Measurements from ENCODE around the gene MINDY4.

The MINDY4 gene

DNA sequence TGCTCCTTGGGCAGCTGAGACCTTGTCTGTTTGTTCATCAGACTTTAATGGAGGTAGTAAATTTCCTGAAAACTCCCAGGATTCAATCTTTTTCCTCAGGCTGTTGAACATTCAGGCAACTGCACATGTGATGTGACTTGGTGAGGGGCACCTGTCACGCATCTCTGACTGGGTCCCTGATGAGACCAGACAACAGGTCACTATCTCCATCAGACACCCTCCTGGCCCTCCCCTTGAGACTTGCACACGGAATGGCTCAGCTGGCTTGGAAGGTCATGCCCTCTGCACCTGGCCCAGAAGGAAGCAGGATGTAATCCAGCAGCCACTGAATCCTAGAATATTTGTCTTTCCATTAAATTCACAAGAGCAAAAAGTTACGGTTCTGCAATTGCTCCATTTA, 156.3 kb downstream of the MINDY4 start:
- no peak for DNase-seq (ENCODE audit: low read depth in 2 of 2, low spot score in 1 of 2)

DNA sequence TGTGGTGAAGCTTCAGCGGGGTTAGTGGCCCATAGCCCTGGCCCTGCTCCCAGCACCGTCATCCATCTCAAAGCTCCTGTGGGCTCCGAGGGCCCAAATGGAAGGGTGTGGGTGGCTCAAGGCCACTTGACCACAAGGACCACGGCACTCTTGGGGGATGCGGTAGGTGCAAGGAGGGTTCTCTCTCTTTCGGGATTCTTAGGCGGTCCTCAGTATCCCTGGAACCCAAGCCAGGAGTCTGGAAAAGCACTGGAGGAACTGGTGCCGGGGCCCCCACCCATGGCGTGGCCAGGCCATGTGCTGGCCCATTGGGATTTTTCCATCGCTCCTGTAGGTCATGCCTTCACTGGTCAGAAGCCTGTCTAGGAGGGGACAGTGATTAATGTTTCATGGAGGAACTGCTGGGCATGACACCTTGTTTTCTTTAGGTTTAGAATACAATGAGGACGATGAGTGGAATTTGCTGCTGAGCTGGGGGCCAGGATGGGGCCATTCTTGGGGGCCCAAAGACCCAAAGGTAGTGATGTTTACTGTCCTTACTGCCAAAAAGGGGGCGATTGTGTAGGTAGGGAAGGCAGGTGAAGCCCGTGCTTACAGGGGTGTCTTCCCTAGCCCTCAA, 157.1 kb downstream of the MINDY4 start:
- DNase-seq (ENCODE audit: low read depth in 2 of 2, low spot score in 1 of 2): no peak

DNA sequence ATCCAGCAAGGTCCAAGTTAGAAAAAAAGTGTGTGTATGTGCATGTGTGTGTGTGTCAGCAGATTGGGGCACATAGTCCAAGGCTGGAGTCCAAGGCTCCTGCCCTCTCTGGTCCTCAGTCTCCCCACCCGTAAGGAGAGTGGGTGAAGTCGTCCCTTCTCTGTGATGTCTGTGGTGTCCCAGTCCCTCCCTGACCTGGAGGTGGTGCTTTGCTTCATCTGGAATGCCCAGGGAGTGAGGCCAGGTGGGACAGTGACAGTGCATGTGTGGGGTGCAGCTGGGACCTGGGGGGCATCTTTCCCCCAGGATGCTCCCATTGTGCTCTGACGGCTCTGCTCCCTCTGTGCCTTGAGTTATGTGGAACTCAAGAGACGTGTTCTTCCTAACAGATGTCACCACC, 158.5 kb downstream of the MINDY4 start:
- no peak for DNase-seq (ENCODE audit: low read depth in 2 of 2, low spot score in 1 of 2)

DNA sequence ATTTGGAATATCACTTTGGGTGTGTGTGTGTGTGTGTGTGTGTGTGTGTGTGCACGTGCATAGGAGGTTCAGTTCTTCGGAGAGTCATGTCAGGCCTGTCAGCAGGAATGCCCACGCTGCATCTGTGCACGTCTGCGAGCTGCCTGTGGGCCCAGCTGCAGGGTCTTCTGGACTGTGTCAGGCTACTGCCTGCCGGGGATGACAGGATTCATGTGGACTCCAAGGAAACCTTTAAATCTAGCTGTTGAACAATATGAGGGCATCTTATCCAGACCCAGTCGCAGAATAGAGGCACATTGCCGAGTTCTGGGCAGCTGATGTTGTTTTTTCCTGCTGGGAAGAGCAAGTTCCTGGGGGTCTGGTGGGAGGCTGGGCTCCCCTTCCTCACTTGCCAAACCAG, 159.4 kb downstream of the MINDY4 start:
- DNase-seq (ENCODE audit: low read depth in 2 of 2, low spot score in 1 of 2): no peak

DNA sequence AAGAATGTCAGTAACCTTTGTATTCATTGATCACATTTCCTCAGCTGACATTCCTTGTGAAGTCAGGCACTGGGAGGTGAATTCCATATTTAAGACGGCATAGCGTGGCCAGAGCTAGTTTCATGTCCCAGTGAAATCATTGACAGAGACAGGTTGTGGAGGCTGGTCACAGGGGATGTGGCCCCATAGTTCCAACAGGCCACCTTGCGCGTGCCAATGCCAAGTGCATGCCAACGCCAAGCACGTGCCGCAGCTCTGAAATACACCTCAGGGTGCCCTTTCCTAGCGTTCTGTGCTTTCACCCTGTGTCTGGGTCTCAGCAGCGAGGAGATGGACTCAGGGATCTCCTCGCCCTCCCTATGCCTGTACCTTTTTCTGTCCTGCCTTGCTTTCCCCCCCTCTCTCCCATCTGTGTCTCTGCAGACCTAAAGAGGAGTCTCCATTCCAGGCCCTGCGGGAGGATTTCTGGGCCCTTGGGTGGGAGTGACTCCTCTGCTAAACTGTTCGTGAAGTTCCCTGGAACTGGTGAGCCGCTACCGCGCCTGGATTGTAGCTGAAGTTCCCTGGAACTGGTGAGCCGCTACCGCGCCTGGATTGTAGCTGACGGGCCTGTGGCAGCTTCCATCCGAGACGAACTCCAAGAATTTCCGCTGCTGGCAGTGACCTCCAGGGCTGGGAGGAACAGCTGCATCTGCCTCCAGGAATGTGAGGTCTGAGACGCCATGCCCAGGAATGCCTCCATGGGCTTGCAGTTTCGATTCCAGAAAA, 160.1 kb downstream of the MINDY4 start:
- DNase-seq (ENCODE audit: low read depth in 2 of 2, low spot score in 1 of 2): no peak

DNA sequence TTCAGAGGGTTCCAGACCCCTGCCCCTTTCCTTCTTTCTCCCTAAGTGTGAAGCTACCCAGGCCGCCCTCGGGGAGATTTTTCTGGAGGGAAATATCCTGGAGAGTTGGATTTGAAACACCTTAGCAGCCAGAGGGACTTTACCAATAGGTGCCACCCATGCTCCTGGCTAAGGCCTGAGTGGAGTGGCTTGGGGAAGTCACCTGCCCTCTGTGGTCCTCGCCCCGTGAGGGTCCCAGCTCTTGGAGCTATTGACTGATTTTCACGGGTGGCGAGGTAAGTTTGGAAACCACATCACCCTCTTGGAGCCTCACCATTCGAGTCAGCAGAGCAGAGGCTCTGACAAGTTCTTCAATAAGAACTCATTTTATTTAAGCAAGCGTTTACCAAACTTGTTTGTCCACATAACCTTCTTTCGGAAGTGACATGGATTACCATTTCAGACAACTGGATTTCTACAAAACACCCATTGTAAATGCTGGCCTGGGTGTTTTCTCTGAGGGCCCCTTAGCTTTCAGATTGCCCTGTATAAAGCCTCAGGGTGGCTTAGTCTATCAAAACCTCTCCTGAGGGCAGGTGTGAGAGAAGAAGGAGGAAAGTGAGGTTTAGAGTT, 160.8 kb downstream of the MINDY4 start:
- DNase-seq (ENCODE audit: low read depth in 2 of 2, low spot score in 1 of 2): no peak

DNA sequence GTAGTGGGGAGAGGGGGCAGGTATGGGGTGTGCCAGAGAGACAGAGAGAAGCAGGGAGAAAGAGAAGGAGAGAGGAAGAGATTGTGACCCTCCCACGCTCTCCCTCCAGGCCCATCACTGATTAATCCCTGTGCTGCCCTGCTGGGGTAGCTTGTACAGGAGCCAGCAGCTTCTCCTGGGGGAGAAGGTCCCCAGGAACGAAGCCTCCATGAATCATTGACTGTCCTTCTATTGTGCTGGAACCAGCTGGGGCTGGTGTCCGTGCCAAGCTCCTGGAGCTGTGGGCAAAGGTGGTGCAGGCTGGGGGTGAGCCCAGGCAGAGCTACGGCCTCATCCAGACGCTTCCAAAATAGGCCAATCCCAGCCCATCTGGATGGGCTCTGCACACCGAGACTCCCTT, 161.3 kb downstream of the MINDY4 start:
- no peak for DNase-seq (ENCODE audit: low read depth in 2 of 2, low spot score in 1 of 2)

DNA sequence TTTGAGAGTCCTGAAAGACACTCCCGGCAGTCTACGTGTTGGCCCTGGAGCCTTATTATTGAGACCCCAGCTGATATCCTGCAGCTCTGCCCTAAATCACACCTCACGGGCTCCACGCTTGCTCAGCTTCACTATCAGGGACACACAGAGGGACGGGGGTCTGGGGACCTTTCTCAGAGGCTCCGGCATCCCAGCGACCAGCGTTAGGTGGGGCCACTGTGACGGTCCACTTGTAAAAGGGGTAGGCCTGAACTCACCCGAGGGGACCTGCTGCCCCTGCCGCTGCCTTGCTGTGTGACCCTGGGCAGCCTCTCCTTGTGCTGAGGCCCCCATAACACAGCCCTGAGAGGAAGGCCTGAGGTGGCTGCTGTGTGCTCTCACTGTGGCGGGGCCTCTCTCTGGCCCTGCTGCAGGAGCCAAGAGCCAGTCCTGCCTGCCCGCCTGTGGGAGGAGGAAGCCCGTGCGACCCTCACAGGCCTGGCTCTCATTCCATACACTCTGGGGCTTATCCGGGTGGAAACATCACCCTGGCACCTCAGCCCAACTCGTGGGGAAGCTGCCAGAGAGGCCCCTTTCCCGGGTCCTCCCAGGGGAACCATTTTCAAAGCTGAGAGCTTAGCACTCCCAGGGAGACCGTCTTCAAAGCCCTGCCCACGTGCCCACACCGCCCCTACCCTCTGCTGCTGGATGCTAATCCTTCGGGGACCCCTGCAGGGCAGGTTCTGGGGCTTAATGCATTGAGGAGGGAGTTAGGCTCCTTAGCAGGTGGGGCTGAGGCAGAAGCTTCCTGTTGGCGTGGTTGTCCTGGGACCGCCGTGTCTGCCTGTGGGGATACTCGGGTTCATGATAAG, 162.1 kb downstream of the MINDY4 start:
- no peak for DNase-seq (ENCODE audit: low read depth in 2 of 2, low spot score in 1 of 2)

DNA sequence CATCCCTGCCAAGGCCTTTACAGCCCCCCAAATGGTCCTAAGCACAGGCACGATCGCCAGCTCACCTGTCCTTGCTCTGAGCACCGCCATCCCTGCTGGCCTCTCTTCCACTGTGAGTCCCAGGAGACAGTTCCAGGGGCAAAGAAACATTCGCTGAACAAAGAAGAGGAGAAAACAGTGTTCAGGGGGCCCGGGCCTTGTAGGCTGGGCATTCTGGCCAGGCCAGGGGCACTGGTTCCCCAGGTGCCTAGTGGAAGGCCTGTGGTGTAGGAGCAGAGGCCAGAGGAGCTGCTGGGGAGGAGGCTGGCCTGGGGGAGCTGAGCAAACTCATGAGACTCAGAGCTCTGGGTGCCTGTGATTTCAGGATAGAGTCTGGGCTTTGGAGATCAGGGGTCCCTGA, 163.0 kb downstream of the MINDY4 start:
- DNase-seq (ENCODE audit: low read depth in 2 of 2, low spot score in 1 of 2): no peak

DNA sequence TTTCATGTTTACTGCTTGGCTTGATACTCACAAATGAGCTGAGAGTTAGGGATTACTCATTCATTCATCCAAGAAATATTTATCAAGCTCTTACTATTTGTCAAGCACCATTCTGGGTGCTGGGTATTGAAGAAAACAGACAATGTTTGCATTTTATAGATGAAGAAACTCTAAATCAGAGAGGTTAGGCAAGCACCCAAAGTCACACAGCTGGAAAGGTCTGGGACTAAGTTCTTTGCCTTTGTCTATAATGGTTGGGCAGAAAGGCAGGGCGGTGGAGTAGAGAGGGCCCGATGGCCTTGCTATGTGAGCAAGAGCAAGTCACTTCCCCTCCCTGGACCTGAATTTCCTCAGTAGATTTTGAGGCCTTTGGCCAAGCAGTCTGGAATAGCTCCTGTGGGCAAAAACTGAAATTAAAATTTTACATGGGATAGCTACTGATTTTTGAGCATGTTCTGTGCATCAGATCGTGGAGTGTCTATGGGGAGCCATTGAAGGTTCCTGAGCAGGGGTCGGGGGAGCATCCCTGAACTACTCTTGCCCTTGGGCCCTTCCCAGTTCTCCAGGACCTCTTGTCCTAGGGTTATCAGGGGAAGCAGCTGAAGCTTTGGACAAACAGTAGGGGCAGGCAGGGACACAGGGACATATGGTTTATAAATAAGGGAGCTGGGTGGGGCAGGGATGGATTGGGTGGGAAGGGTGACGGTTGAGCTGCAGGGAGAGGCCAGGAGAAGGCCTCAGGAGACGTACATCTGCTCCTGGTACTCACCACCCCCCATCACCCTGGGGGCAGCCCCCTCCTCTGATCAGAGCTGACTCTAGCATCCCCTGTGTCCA, 163.7 kb downstream of the MINDY4 start:
- no peak for DNase-seq (ENCODE audit: low read depth in 2 of 2, low spot score in 1 of 2)

DNA sequence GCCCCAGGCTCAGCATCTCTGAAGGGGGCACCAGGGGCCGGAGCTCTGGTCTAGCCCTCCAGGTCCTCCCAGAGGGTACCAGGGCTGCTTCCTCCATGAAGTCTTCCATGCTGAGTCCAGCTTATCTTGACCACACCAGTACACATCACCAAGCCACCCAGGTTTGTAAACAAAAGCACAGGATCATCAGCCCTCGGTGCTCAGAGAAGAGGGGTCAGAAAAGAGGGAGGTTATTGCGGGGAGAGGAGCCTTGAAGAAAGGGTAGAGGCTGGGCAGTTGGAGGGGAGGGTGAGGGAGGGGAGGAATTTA, 164.3 kb downstream of the MINDY4 start:
- DNase-seq (ENCODE audit: low read depth in 2 of 2, low spot score in 1 of 2): no peak

DNA sequence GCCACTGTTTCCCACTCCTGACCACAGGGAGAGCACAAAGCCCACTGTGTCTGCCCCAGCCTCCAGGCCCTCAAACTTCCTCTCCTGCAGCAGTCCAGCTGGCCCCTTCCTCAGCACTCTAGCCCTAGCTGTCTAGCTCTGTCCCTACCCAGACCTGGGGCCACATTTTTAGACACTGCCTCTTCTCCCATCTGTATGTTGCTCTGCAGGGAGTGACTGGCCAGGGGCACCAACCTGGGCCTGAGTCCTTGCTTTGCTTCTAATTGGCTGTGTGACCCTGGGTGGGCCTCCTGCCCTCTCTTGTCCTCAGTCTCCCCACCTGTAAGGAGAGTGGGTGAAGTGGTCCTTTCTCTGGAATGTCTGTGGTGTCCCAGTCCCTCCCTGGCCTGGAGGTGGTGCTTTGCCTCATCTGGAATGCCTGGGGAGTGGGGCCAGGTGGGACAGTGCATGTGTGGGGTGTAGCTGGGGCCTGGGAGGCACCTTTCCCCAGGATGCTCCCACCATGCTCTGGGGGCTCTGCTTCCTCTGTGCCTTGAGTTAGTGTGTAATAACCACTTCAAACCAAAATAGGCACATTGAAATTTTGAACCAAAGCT, 165.5 kb downstream of the MINDY4 start:
- DNase-seq (ENCODE audit: low read depth in 2 of 2, low spot score in 1 of 2): no peak

DNA sequence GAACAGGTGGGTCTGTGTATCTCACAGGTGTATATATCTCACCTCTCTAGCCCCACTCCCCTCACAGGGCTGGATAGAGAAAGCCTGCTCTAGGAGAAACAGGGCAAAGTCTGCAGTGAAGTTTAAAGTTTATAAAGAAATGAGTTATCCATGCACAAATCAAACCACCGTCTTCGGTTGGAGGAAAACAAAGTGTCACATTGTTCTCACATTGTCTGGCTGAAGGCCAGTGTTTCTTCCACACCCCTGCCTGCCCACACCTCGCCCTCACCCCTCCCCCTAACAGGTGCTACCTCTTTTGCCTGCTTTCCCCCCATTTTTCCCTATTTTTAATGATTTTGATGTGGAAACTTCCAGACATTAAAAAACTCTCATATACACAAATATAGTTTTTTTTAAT, 166.2 kb downstream of the MINDY4 start:
- no peak for DNase-seq (ENCODE audit: low read depth in 2 of 2, low spot score in 1 of 2)

DNA sequence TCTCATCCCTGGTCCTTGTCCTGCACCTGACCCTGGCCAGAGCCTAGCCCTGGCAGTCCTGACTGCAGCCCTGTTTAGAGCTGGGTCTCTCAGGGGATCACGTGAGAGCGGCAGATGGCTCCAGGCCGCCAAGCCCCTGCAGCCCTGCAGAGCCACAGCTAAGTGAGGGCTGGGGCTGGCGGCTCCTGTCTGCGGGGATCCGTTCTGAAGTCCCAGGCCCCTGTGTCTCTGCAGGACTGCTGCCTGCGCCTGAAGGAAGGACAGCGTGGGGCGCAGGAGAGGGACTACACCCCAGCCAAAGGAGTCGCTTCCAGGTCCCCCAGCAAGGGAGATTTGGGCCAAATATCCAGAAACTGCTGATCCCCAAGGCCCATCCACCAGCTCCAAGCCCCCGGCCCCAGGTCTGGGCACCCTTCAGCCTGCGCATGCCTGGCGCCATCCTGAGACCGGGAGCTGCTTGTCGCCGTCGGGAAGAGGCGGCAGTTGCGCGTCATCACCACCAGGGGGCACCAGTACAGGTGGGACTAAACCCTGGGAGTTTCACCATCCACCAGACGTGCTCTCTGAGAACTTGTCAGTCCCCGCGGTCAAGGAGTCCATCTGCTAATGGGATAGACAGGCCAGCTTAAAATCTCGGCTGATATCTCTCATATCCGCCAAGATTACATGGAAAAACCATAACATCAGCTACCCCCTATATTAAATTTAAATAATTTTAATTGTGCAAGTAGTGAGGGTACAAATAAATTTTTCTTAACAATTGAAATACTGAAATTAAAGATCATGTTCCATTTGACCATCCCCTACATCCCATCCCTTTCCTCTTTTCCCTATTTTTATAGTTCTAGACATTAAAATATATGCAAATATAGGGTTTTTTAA, 167.5 kb downstream of the MINDY4 start:
- peak; percentile 27 to 30 for DNase-seq (ENCODE audit: low read depth in 2 of 2, low spot score in 1 of 2)

DNA sequence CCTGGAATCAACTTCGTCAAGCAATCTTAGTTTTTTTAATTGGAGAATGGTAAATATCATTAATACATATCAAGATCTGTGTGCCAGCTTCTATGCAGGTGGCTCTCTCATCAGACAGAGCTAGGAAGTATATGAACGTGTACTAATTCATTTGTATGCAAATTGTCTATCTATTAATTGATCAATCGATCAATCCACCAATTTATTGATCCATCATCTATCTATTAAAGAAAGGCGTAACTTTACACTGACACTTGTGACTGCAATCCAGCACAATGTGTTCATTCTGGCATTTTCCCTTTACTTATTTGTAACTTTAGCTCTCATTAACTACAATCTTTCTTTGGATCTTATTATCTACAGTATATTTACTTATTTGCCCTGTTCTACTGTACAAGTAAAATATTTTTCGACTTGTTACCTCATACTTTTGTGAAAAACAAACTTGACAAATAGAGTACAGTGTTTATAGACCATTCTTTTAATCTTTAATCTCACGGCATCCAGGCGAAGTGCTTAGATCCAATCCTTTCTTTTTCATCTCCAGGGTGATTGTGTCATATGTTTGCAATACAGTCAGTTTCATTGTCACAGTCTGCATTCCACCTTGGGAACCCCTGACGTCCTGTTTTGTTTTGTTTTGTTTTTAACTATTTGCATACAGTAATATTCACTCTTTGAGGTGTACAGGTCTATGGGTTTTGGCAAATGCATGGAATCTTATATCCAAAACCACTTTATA, 170.5 kb downstream of the MINDY4 start:
- DNase-seq (ENCODE audit: low read depth in 2 of 2, low spot score in 1 of 2): no peak
